Activated T-helper 1 cell treated with anti-CD3 and anti-CD28 coated beads, Interleukin-2, amount 50 U/mL, for 16 hours (primary cell): Measurements from ENCODE around the gene GINS3.

Experiments
- DNase-seq, 2 donors: peaks; one replicate each; pipeline ENCODE4 v3.0.0-alpha.2; 2020; ENCODE audit warnings: low read depth in 1 of 2, low spot score in 1 of 2

Gene GINS3

DNA sequence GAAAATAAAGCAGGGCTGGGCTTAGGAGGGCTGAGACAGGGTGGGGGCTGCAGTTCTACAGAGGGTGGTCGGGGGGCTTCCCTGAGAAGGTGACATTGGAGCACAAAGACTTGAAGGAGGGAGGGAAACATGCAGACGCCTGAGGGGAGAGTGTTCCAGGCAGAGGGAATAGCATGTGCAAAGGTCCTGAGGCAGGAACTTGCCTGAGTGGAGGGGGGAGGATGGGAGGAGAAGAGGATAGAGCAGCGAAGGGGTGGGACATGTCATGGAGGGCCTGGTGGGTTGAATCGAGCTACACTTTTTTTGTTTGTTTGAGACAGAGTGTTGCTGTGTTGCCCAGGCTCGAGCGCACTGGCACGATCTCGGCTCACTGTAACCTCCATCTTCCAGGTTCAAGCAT, 33.0 kb downstream of the GINS3 start:
- DNase-seq = no peak

DNA sequence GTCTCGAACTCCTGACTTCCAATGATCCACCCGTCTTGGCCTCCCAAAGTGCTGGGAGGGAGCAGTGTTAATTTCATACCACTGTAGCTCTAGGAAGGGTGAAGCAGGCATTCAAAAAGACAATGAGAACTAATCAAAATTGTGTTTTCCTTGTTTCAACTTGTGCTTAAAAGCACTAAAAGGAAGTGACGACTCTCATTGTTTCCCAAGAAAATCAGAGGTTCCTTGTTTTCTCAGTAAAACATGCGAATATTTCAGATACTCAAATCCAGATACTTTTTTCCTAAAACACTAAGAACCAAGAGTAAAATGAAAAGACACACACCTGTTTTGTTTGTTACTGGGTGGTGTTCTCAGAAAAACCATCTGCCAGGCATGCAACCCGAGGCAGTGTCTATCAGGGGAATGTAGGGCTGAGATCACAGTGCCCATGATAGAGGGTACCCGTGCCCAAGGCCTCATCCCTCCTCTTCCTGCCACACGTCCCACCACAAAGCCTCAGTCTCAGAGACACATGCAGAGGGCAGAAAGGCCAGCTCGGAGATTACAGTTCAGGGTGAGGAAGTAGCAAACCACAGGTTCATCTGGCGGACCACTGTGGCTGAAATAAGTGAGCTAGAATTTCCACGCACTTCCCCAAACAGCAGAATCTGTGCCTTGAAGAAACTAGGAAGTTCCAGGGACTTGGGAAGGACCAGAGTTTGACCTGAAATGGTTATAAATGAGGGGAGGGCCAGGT, 33.7 kb downstream of the GINS3 start:
- DNase-seq = no peak

DNA sequence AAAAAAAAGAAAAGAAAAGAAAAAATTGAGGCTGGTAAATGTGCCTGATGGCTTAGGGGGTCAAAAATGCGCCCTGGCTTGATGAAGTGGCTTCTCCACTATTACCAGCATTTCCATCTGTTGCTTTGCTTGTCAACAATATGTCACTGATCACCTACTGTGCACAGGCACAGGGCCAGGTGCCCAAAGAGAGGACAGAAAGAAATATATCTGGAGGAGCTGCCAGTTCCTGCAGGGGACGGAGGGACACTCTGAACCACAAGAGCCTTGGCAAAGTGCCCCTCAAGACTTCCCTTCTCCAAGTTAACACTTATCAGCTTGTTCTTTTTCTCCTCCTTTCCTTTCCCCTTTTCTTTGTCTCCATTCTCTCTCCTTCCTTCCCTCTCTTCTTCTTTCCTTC, 34.7 kb downstream of the GINS3 start:
- no peak for DNase-seq

DNA sequence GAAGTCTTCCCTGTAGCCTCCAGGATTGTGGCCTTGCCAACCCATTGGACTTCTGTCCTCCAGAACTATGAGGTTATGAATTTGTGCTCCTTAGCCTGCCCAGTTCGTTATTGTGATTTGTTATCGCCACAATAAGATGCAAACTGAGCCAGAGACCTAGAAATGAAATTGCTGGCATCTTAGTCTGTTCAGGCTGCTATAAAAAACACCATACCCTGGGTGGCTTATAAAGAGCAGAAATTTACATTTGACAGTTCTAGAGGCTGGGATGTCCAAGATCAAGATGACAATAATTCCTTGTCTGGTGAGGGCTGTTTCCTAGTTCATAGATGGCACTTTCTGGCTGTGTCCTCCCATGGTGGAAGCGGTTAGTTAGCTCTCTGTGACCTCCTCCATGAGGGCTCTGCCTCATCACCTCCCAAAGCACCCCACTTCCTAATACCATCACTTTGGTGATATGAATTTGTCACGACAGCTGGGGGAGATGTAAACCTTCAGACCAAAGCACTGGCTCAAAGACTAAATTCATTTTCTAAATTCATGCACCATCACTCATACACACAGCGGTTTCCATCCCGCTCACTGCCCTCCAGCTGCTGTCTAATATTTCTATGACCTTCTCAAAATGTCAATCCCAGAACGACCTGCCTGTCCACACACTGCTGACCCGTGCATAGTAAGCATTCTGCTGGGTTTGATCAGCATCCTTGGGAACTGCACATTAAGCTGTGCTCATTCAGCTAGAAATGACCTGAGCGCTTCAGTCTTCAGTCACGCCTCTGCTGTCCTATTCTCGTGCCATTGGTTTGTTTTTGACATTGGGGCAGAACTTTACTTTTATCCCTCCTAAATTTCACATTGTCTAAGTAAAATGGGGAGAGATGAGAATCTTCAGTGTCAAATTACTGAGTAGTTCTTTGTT, 36.6 kb downstream of the GINS3 start:
- DNase-seq = no peak

DNA sequence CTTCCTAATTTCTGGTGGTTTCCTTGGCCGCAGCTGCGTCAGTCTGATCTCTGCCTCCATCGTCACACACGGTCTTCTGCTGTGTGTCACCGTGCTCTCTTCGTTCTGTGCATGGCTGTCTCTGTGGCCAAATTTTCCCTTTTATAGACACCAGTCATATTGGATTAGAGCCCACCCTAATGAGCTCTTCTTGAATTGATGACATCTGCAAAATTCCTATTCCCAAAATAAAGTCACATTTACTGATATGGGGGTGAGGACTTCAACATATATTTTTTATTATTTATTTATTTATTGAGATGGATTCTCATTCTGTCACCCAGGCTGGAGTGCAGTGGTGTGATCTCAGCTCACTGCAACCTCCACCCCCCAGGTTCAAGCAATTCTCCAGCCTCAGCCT, 38.4 kb downstream of the GINS3 start:
- DNase-seq = no peak

DNA sequence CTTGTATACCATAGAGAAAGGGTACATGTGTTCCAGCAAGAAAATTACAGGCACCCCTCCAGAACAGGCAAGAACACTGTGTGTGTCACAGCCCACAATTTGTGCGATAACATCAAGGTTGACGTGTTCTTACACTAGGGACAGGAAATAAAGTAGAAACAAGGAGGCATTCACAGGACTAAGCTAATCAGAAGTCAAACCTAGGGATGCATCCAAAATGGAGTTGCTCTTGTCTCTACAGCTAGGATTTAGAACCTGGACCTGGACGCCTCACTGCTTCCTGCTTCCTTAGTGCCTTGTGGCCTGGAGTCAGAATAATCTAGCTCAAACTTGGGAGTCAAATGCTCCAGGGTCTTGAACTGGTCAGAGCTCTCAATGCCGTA, 41.3 kb downstream of the GINS3 start:
- no peak for DNase-seq

DNA sequence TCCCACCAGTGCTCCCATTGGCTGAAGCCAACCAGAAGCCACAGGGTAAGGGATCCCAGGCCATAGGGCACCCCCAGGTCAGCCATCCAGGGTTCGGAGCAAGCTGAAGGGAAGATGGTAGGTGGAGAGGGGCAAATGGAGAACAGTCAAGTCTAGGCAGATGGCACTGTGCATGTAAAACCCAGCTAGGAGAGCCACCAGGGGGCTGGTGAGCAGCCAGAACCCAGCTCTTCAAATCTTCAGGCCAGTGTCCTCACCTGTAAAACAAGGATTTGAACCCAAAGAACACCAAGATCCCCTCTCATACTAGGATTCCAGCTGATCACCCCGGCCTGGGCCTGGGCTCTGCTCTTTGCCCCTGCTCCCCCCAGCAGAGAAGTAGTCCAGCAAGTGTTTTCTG, 43.5 kb downstream of the GINS3 start:
- no peak for DNase-seq

DNA sequence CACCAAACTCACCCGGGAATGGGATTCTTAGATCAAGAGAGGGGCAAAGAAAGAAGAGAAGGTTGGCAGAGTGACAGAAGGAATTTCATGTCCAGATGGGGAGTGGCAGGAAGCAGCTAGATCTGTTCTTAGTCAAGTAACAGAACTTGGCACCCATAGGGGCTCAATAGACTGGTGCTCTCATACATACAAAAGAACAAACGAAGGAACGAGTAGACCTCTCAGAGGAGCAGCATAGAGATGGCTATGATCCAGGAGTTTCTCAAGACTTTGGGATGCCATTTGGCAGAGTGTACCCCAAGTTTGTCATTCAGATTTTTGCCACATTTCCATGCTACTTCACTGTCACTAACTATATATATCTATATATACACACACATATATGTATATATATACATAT, 47.9 kb downstream of the GINS3 start:
- DNase-seq = no peak

DNA sequence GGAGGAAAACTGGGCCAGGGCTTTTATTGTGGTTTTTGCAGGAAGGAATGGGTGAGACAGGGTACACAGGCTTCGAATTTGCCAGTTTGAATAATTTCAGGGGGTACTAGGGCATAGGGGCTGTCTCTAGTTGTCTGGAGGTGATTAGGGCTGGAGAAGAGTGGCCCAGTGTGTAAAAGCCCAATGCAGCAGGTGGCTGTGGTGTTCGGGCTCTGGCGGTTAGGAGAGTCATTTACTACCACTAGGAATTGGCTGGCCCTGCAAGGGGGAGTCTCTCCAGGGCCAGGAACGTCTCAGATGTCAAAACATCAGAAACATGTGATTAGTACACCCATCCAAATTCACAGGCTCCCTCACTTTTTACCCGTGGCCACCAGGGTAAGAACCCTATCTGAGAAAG, 50.3 kb downstream of the GINS3 start:
- DNase-seq = no peak

DNA sequence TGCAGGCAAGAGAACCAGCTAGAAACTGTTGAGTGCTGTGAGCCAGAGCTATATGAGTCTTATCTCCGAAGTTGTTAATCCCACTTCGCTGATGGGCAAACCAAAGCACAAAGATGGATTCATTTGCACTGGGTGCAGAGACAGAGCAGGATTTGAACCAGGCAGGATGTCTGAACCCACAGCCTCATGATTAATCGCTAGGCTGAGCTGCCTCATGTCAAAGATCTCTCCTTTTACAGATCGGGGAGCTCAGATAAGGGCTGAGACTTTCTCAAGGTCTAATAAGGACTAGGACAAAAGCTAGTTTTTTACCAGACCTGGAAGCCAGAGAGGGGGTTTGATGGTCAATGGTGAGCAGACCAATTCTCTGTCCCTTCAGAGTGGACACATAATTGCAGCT, 51.5 kb downstream of the GINS3 start:
- no peak for DNase-seq

DNA sequence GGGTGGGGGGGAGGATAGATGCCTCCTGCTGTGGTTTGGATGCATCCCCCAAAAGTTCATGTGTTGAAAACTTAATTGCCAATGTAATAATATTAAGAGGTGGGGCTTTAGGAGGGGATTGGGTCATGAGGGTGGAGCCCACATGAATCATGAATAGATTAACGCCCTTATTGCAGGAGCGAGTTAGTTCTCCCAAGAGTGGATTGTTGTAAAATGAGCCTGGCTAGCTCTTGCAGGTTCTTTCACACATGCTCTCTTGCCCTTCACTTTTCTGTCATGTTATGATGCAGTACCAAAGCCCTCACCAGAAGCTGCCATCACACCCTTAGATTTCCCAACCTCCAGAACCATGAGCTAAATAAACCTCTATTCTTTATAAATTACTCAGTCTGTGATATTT, 52.0 kb downstream of the GINS3 start:
- no peak for DNase-seq

DNA sequence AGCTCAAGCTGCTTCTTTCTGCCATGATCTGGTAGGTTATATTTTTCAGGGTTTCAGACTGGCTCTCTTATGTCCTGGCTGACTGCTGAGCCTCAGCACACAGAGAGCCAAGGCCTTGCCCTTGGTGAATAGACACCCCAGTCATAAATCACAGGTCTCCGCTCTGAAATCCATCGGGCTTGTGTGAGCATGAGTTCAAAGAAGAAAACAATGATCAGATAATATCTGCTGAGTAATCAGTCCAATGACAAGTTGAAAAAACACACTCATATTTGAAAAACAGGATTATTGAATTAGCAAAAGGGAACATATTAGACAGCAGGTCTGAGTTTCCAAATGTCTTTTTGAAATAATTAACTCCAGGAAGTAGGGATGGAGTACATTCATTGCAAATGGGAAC, 56.6 kb downstream of the GINS3 start:
- no peak for DNase-seq

DNA sequence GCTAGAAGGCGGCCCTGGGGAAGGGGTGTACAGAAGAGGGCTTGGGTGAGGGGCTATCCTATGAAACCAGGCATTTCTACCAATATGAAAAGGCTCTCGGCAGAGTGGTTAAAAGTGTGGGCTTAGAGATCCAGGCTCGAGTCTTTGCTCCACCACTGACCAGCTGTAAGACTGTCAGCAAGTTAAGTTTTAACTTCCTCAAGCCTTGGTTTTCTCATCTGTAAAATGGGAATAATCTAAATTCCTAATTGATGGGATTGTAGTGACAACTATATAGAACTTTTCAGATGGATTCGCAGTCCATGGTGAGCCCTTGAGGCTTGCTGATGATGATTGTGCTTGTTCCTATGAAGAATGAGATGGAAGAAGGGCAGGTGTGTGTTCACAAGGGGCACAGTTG, 57.0 kb downstream of the GINS3 start:
- DNase-seq = no peak

DNA sequence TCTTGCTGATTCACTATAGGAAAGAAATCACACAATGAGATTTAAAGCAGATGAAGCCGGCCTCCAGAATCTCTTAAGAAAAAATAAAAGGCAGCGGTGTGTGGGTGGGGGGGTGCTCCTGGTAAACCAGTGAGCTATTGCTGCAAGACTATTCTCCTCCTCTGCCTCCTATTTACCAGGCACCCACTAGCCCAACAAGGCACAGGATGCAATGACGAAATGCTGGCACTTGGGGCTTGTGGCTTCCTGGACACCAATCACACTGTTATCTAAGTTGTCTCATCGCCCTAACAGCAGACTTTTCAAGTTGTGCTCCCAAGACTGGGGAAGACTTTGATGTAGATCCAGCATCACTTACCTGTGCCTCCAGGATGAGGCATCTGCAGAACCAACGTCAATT, 57.5 kb downstream of the GINS3 start:
- no peak for DNase-seq

DNA sequence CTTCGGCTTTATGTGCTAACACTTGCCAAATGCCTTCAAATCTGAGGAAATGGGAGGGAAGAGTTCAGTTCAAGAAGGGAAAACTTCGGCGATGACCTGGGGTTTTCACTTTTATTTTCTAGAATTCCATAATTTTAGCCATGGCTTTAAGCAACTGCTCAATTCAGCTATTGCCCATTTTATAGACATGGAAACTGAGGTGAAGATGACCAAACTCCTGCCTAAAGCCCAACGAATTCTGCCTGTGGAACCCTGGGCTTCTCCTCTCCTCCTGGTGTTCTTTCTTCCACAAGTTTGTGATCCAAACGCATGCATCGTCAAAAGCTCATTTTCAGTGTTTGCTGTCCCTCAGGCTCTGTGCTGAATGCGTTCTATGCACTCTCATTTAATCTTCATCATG, 58.3 kb downstream of the GINS3 start:
- DNase-seq = no peak

DNA sequence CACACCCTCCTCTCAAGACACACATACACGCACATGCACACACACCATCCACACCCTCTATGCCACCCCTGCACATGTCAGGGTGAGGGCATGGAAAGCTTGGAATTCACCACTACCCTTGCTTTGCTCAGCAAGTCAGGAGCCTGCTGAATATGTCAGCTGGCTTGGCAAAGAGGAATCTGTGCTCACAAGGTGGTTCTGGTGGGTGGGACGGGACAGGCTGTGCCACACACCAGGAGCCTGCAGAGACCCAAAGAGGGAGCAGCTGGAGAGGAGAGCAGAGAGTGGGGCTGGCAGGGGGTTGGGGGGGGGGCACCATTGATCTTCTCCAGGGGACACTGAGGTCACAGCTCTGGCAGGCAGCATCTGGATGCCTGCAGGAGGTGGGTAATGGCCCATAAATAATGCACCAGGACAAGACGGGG, 59.0 kb downstream of the GINS3 start:
- DNase-seq = no peak

DNA sequence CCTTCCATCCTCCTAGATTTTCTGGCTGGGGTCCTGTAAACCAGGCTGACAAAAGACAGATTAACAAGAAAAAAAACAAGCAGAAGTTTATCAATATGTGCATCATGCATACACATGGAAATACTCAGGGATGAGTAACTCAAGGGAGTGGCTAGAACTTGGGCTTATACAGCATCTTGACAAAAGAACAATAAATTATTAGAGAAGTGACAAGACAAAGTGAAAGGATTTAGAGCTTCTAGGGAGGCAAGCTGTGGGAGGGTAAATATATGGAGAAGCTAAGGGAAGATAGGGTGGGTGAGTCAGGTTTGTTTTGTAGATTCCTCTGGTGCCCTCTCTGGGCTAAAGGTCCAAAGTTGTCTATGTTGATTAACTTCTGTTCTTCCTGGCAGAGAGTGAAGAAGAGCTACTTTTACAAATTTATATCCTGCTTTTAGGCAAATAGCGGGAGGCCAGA, 59.7 kb downstream of the GINS3 start:
- no peak for DNase-seq

DNA sequence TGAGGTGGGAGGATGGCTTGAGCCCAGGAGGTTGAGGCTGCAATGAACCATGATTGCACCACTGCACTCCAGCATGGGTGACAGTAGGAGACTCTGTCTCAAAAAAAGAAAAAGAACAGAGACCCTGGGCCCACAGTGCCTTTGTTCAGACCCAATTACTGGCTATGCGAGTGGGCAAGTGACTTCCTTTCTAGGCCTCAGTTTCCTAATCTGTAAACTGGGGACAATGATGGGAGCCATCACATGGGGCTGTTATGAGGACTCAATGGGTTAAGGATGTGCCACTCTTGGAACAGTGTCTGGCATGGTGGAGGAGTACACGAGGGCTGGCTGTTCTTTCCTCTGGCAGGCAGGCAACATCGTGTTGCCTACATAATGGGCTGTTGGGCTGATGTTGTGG, 60.4 kb downstream of the GINS3 start:
- DNase-seq = no peak

DNA sequence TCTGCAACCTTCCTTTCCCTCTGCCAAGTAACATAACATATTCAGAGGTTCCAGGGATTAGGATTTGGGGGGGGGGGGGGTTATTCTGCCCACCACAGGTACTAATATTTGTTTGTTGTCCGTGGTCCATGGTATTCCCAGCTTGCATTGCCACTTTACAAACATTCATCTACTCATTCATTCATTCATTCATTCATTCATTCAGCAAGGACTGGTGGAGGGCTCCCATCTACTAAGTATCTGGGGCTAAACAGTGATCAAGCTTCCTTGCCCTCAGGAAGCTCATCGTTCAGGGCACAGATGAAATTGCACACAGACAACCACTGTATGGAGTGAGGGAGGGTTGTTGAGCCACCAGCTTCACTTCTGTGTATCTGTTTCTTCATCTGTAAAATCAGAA, 61.9 kb downstream of the GINS3 start:
- no peak for DNase-seq

DNA sequence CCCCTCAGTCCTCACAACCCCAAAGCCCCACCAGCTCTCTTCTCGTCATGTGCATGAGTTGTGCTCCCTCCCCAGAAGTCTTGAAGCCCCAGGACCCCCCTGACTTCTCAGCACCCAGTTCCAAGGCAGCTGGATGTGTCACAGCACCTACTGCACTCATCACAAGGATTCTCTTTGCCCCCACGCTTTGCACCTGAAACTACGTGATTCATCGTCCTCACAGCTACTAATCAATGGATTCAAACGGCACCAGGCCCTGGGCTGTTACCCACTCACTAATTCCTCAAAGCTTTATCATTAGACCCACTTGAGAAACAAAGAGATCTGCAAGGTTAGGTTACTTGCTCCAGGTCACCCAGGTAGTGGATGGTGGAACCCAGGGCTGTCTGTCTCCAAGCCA, 62.6 kb downstream of the GINS3 start:
- no peak for DNase-seq
